Cardiac fibroblast (primary cell): Measurements from ENCODE around the gene CHRM1.

Experiments used
- DNase-seq, 2 donors: peaks; one replicate each; pipeline versions ENCODE4 v3.0.0 to v3.0.0-alpha.2; 2010; ENCODE audit warnings: low read depth in 2 of 2
- H3K4me3 ChIP-seq, 2 donors: replicated peaks in 1 of 2; 1 replicate in 1 of 2; 2 replicates in 1 of 2; pipeline ENCODE4 v1.5.1; 2011; ENCODE audit warnings: low read depth in 2 of 2, low read length in 2 of 2, mild to moderate bottlenecking in 2 of 2, moderate library complexity in 1 of 2
- CTCF ChIP-seq: IDR thresholded peaks from one replicate; pipeline ENCODE4 v1.5.1; 2011; ENCODE audit warnings: low read depth, mild to moderate bottlenecking, low read length, inconsistent platforms

The CHRM1 gene

GRCh38 chr11:62925745-62926679 is 4.8 kb upstream of the CHRM1 start:
- no peak for TF ChIP-seq CTCF
- peak overlapping the region; percentile 15 to 32 for H3K4me3 ChIP-seq
- DNase-seq: no peak

- H3K4me3 ChIP-seq: no peak overlapping the region
- TF ChIP-seq CTCF: no peak
- no peak for DNase-seq
Observed at GRCh38 chr11:62925308-62925707, 4.1 kb upstream of the CHRM1 start.

- peak overlapping the region in 1 of 2 donors; percentile 8 for H3K4me3 ChIP-seq
- no peak for TF ChIP-seq CTCF
- no peak for DNase-seq
Observed at GRCh38 chr11:62923601-62924411, 2.6 kb upstream of the CHRM1 start.

- DNase-seq: peak in 1 of 2 donors; percentile 9
- TF ChIP-seq CTCF: peak; percentile 50
- H3K4me3 ChIP-seq: no peak overlapping the region
Observed at GRCh38 chr11:62922653-62923431, 1.7 kb upstream of the CHRM1 start.

GRCh38 chr11:62922189-62922589 is 1.0 kb upstream of the CHRM1 start:
- no peak for TF ChIP-seq CTCF
- DNase-seq: no peak
- no peak overlapping the region for H3K4me3 ChIP-seq

GRCh38 chr11:62921573-62922188 is 518 bp upstream of the CHRM1 start:
- no peak for TF ChIP-seq CTCF
- DNase-seq: peak in 1 of 2 donors; percentile 25
- no peak overlapping the region for H3K4me3 ChIP-seq
